Measurements from ENCODE around the gene ZNF514. TPM values are rescaled to one million over a fixed set of nuclear protein-coding genes. Genes with fewer than 3 reads are reported as not detected.

ZNF514 gene
- total RNA-seq, 2 donors from 2014 or later, result 27.8 to 37.1 TPM

DNA sequence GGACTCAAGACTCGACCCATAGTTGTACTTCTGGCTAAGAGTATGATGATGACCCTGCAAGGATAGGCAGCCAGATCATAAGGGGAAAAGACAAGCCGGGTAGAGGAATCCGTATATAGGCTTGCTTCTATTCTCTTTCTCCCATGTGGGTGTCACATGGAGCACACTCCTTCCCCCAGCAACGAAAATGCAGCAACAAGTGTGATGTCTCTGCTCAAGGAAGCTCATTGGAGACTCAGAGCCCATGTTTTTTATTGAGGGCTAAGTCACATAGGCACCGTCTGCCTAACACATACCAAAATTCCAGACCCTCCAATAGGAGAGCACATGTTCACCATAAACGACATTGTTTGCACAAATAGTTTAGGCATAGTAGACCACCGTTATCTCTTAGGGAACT is 12.3 kb upstream of the ZNF514 start:
- H3K4me3 Mint-ChIP-seq, result no peak overlapping the region
- TF ChIP-seq, protein P1, sequence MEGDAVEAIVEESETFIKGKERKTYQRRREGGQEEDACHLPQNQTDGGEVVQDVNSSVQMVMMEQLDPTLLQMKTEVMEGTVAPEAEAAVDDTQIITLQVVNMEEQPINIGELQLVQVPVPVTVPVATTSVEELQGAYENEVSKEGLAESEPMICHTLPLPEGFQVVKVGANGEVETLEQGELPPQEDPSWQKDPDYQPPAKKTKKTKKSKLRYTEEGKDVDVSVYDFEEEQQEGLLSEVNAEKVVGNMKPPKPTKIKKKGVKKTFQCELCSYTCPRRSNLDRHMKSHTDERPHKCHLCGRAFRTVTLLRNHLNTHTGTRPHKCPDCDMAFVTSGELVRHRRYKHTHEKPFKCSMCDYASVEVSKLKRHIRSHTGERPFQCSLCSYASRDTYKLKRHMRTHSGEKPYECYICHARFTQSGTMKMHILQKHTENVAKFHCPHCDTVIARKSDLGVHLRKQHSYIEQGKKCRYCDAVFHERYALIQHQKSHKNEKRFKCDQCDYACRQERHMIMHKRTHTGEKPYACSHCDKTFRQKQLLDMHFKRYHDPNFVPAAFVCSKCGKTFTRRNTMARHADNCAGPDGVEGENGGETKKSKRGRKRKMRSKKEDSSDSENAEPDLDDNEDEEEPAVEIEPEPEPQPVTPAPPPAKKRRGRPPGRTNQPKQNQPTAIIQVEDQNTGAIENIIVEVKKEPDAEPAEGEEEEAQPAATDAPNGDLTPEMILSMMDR (conservative IDR thresholded peaks at IDR 0.05), result no peak
- Histone ChIP-seq H3K27me3 (ENCODE audit: control insufficient read depth, insufficient read depth, low read length, poor library complexity, severe bottlenecking) (no peaks in the 10 kb centered on the region), H3K4me3 (ENCODE audit: low read length) (no peak overlapping the region), H3K27ac (ENCODE audit: low read depth, low read length) (no peak overlapping the region), H3K4me1 (ENCODE audit: control insufficient read depth, insufficient read depth, low read length) (peaks cover 5% of the 10 kb centered on the region), H3K36me3 (ENCODE audit: control insufficient read depth, insufficient read depth, low read length) (no peaks in the 10 kb centered on the region), H3K9ac (ENCODE audit: extremely low read depth, low read length, poor library complexity, severe bottlenecking) (no peak overlapping the region), H3K9me3 (ENCODE audit: control insufficient read depth, low read length) (no peaks in the 10 kb centered on the region)
- peaks cover 14% of the 10 kb centered on the region for H3K4me1 Mint-ChIP-seq
- H3K27me3 Mint-ChIP-seq (ENCODE audit: insufficient read depth), result peaks cover 2% of the 10 kb centered on the region
- no peaks in the 10 kb centered on the region for H3K36me3 Mint-ChIP-seq (ENCODE audit: low read depth)
- no peak overlapping the region for H3K27ac Mint-ChIP-seq
- DNase-seq, result no peak
- 91 to 92% methylated on average over 6 to 7 of the region's 7 CpGs for WGBS, 2 experiments (ENCODE audit: insufficient coverage in 1 of 2, insufficient read length in 1 of 2)
- H3K9me3 Mint-ChIP-seq, result no peaks in the 10 kb centered on the region

DNA sequence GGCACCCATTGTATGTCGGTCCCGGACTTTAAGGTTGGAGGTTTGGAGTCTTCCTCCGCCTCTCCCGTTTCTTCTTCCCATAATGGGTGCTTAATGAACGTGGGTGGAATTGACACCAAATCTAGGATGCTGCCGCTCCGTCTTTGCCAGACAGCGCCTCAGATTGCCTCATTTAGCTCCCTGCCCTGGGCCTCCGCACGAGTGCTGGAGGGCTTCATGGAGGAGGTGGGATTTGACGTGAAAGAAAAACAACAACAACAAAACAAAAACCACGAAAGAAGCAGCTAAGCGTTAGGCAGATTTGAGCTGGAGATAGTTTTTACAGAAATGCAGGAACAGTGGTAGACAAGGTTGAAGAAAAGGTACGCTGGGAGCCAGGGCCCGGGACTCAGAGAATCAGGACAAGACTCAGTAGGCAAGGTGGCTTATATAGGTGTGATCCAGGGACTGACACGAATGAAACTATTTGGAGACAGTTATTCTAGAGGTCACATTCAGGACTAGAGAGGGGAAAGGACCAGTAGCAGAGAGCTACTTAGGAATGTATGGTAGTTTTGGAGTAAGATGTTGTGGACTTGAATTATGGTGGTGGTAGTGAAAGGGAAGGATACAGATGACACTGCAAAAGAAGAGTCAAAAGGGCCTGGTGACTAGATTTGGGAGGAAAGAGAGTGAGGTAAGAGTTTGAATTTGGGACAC is 6.6 kb upstream of the ZNF514 start:
- peak overlapping the region; percentile 95 for H3K4me3 Mint-ChIP-seq
- no peaks in the 10 kb centered on the region for H3K36me3 ChIP-seq (ENCODE audit: control insufficient read depth, insufficient read depth, low read length)
- H3K4me1 Mint-ChIP-seq, result peaks cover 22% of the 10 kb centered on the region
- peak overlapping the region; percentile 100 for H3K27ac Mint-ChIP-seq
- no peaks in the 10 kb centered on the region for H3K27me3 ChIP-seq (ENCODE audit: control insufficient read depth, insufficient read depth, low read length, poor library complexity, severe bottlenecking)
- no peak for DNase-seq
- WGBS, 2 experiments (ENCODE audit: insufficient coverage in 1 of 2, insufficient read length in 1 of 2), result 16 to 56% methylated on average over 3 to 16 of the region's 16 CpGs
- TF ChIP-seq, protein P1 (conservative IDR thresholded peaks at IDR 0.05), result no peak
- no peaks in the 10 kb centered on the region for H3K9me3 Mint-ChIP-seq
- peak overlapping the region; percentile 94 for H3K4me3 ChIP-seq (ENCODE audit: low read length)
- H3K36me3 Mint-ChIP-seq (ENCODE audit: low read depth), result peaks cover 6% of the 10 kb centered on the region
- peaks cover 2% of the 10 kb centered on the region for H3K27me3 Mint-ChIP-seq (ENCODE audit: insufficient read depth)
- no peak overlapping the region for H3K27ac ChIP-seq (ENCODE audit: low read depth, low read length)
- H3K9me3 ChIP-seq (ENCODE audit: control insufficient read depth, low read length), result no peaks in the 10 kb centered on the region
- H3K4me1 ChIP-seq (ENCODE audit: control insufficient read depth, insufficient read depth, low read length), result no peaks in the 10 kb centered on the region
- H3K9ac ChIP-seq (ENCODE audit: extremely low read depth, low read length, poor library complexity, severe bottlenecking), result peak overlapping the region; percentile 88

DNA sequence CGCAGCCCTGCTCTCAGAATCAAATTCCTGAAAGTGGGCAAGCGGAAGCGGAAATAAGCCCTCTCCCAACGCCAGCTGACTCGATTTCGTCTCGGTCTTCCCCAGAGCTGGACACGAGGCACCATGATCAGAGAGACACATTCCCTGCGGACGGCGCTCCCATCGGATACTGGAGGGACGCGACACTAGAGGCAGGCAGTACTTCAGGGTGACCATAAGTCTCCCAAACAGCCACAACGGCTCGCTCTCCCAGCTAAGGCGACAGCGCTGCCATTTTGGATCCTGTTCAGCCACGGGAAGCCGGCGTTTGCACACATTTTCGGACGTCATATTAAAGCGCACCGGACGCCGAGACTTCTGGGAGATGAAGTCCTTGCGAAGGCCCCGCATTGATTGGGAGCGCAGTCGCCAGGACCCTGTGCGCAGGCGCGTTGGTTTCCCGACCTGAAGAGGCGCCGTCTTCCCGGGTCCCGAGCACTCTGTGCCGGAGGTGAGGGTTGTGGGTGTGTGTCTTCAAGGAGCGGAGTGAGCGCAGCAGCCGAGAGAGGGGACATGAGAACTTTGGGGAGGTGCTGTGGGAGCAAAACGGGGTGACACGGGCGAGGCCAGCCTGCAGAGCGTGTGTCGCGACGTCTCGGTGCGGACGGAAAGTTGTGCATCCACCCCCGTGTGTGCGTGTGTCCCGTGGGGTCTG is 5.9 kb upstream of the ZNF514 start, which contains the start of gene ZNF2:
ZNF2 (plus strand) TSS at position 439 of the 694 bp plus-strand sequence. CDS start 10,418 bp downstream, outside the sequence.
- Mint-ChIP-seq H3K36me3 (ENCODE audit: low read depth) (peaks cover 6% of the 10 kb centered on the region), H3K4me3 (peak within 1 kb of the TSS; percentile 95), H3K4me1 (peaks cover 22% of the 10 kb centered on the region), H3K9me3 (no peaks in the 10 kb centered on the region), H3K27me3 (ENCODE audit: insufficient read depth) (peaks cover 3% of the 10 kb centered on the region), H3K27ac (peak within 1 kb of the TSS; percentile 100)
- no peaks in the 10 kb centered on the region for H3K27me3 ChIP-seq (ENCODE audit: control insufficient read depth, insufficient read depth, low read length, poor library complexity, severe bottlenecking)
- H3K27ac ChIP-seq (ENCODE audit: low read depth, low read length), result peak within 1 kb of the TSS; percentile 73
- DNase-seq, result peak; percentile 99
- WGBS, 2 experiments (ENCODE audit: insufficient coverage in 1 of 2, insufficient read length in 1 of 2), result 0% methylated on average over 19 to 56 of the region's 56 CpGs
- peak within 1 kb of the TSS; percentile 88 for H3K9ac ChIP-seq (ENCODE audit: extremely low read depth, low read length, poor library complexity, severe bottlenecking)
- TF ChIP-seq, protein P1 (conservative IDR thresholded peaks at IDR 0.05), result peak; percentile 11
- no peaks in the 10 kb centered on the region for H3K36me3 ChIP-seq (ENCODE audit: control insufficient read depth, insufficient read depth, low read length)
- H3K9me3 ChIP-seq (ENCODE audit: control insufficient read depth, low read length), result no peaks in the 10 kb centered on the region
- H3K4me3 ChIP-seq (ENCODE audit: low read length), result peak within 1 kb of the TSS; percentile 94
- no peaks in the 10 kb centered on the region for H3K4me1 ChIP-seq (ENCODE audit: control insufficient read depth, insufficient read depth, low read length)
